Globus pallidus (tissue), 1 donor: ENCODE measurements around the gene PRRT3.
"Not testable (repeated sequence)": the region's sequence is repeated elsewhere in the genome, so short reads cannot be mapped to it uniquely, and the experiment has no call there.

Source experiments
- DNase-seq: peaks from one replicate; pipeline ENCODE4 v3.0.0-alpha.2; 2015; ENCODE audit warnings: low spot score

PRRT3 gene

DNA sequence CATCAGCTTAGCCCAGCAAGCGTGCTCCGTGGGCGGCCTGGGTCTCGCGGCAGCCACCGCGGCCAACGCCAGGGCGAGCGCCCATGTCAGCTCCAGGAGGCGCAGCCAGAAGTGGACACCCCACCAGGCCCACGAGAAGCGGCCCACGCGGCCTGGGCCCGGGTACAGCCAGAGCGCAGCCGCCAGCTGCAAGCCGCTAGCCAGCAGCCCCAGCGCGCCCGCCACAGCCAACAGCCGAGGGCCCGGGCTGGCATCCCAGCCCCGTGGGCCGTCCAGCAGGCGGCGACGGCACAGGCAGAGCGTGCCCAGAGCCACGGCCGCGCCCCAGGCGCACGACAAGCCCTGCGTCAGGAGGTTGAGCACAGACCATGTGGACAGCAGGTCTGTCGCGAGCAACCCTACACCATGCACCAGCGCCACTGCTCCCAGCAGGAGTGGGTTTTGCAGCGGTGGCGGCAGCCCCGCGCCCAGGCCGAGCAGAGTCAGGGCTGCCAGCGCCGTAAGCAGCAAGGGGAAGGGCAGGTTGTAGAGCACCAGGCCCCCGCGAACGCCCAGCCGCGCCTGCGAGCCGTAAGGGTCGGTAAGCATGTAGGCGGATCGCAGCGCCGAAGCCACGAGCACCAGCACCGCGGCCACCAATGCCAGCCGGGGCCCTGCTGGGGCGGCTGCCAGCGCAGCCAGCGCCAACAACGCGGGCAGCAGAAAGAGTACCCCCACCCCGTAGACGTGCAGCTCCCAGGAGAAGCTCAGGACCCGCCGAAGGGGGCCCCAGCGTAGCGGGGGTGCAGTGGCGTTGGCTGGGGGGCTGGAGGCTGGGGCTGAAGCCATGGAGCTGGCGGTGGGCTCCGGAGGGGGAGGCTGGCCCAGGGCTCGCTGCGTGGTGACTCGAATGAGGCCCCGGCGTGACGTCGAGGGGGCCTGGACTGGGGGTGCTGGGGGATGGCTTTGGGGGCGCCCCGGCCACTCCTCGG lies 4.9 kb downstream of the PRRT3 start:
- DNase-seq = peak; percentile 69

DNA sequence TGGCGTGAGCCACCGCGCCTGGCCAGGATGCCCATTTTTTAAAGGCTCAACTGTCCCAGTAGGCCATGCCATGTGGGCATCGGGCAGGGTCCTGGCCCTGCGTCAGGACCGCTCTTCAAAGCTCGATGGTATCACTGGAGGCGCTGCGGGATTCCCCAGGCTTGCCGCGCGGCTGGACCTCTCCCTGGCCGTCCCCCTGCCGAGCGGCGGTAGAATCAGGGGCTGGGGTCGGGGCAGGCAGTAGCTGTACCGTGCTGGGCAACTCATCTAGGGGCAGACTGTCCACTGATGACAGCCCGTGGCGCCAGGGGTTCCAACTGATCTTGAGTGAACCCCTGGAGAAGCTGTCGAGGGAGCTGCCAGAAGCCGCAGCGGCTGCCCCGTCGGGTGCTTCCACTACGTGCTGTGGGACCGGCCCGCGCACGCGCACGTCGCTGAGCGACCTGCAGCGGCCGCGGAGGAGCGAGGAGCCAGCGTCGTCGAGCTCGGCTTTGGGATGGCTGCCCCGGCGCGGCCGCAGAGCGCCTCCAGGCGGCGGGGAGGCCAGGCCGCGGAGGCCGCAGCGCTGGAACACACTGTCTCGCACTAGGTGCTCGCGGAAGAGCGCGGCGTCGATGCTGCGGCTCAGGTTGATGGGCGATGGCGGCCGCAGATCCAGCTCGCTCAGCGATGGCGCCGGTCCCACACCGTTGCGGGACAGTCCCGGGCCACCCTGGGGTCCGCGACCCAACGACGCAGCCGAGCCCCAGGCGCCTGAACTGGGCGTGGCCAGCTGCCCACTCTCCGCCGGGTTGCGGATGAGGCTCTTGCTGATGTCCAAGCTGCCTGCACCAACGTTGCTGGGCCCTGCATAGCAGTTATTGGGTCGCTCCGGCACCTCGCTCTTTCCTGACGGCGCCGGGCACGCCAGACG lies 5.8 kb downstream of the PRRT3 start:
- DNase-seq = peak; percentile 82

GRCh38 chr3:9945358-9945757 lies 6.8 kb downstream of the PRRT3 start:
- no peak for DNase-seq

GRCh38 chr3:9944271-9944670 lies 7.9 kb downstream of the PRRT3 start:
- DNase-seq = no peak

GRCh38 chr3:9942934-9943690 lies 9.1 kb downstream of the PRRT3 start:
- no peak for DNase-seq

GRCh38 chr3:9942164-9942563 lies 10.0 kb downstream of the PRRT3 start:
- DNase-seq = no peak

- no peak for DNase-seq
Measured at GRCh38 chr3:9940746-9941145, 11.5 kb downstream of the PRRT3 start.

- not testable (repeated sequence) for DNase-seq
Measured at GRCh38 chr3:9939906-9940305, 12.3 kb downstream of the PRRT3 start.

- DNase-seq = no peak
Measured at GRCh38 chr3:9938966-9939365, 13.2 kb downstream of the PRRT3 start.

- DNase-seq = no peak
Measured at GRCh38 chr3:9937486-9938238, 14.5 kb downstream of the PRRT3 start.

DNA sequence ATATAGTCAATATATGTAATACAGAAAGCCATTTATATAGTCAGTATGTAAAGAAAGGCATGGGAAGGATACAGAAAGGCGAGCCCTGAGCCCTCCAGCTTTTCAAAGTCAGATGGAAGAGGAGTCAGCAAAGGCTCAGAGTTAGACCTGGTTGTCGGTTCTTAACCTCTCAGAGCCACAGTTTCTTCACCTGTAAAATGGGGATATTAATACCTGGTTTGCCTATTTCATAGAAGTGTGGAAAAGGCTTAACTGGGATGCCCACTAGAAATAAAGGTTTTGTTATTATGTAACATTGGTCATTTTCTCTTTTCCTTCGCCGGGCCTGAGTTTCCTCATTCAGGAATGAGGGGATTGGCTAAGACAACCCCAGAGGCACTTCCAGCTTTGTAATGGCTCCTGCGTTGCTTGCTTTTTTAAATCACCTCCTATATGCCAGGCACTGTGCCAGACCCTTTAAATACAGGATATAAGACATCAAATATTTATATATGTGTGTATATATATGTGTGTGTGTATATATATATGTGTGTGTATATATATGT lies 16.2 kb downstream of the PRRT3 start:
- DNase-seq = no peak

- DNase-seq = no peak
Measured at GRCh38 chr3:9934993-9935392, 17.2 kb downstream of the PRRT3 start.

DNA sequence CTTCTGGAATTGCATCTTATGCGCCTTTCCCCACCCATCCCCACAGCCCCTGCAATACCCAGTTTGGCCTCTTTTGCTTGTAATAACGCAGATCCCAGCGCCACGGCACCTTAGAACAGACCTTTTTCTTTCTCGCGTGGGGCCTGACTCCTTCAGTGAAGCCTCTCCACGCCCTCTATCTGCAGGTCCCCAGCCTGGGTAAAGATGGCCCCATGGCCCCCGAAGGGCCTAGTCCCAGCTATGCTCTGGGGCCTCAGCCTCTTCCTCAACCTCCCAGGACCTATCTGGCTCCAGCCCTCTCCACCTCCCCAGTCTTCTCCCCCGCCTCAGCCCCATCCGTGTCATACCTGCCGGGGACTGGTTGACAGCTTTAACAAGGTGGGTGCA lies 18.0 kb downstream of the PRRT3 start:
- DNase-seq = no peak

DNA sequence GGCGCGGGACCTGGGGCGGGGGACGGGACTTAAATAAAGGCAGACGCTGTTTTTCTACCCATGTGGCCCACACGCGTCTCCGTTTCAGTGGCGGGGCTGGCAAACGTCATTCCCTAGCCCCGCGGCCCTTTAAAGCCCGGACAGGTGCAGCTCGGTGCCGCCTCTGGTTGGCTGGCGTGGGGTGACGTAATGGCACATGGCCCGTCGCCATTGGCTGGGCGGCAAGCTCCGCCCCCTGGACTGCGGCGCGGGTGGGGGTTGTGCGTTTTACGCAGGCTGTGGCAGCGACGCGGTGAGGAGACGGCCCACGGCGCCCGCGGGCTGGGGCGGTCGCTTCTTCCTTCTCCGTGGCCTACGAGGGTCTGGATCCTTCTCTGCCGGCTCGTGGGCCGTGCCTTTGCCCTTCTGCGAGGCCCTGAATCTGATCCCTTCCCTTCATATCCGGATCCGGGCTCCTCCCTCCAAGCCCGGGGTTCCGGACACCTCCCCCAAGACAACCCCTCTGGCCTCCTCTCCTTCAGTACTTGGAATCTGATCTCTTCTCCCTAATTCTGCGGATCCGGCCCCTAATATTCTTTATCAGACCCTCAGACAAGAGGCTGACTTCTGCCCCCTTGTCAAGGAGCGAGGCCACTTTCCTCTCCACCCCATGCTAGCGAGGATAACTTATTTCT lies 18.5 kb downstream of the PRRT3 start, which contains the start of gene CRELD1:
TSS of gene CRELD1 (plus strand) at position 274 of the 674 bp plus-strand sequence. CDS start 605 bp downstream, outside the sequence.
- DNase-seq = peak; percentile 95

DNA sequence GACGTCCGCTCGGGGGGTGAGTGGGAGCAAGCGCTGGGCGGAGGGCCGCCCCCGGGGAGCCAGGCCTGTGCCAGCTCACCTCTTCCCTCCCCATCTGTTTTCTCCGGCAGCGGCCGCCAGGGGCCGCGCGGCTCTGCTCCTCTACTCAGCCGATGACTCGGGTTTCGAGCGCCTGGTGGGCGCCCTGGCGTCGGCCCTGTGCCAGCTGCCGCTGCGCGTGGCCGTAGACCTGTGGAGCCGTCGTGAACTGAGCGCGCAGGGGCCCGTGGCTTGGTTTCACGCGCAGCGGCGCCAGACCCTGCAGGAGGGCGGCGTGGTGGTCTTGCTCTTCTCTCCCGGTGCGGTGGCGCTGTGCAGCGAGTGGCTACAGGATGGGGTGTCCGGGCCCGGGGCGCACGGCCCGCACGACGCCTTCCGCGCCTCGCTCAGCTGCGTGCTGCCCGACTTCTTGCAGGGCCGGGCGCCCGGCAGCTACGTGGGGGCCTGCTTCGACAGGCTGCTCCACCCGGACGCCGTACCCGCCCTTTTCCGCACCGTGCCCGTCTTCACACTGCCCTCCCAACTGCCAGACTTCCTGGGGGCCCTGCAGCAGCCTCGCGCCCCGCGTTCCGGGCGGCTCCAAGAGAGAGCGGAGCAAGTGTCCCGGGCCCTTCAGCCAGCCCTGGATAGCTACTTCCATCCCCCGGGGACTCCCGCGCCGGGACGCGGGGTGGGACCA lies 19.2 kb downstream of the PRRT3 start:
- peak; percentile 60 for DNase-seq

DNA sequence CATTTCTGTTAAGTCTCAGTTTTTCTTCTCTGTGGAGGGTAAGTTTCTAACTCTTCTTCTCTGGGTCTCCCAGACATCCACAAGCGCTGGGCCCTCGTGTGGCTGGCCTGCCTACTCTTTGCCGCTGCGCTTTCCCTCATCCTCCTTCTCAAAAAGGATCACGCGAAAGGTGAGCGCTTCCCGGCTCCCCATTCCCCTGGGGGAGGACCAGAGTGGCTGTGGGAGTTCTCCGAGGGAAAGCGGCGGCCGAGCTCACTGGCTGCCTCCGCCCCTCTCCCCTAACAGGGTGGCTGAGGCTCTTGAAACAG lies 19.7 kb downstream of the PRRT3 start:
- DNase-seq = no peak

GRCh38 chr3:9930804-9931418 lies 21.3 kb downstream of the PRRT3 start:
- DNase-seq = no peak

GRCh38 chr3:9928158-9928557 lies 24.1 kb downstream of the PRRT3 start:
- DNase-seq = no peak
